ENCODE measurements around the gene FCGBP.
"Not testable (repeated sequence)": the region's sequence is repeated elsewhere in the genome, so short reads cannot be mapped to it uniquely, and the experiment has no call there.

The FCGBP gene

GRCh38 chr19:39917561-39918182, 16.8 kb downstream of the FCGBP start:
- no peak for DNase-seq (ENCODE audit: low spot score)

- DNase-seq (ENCODE audit: low spot score) = no peak
Observed at GRCh38 chr19:39916851-39917396, 17.5 kb downstream of the FCGBP start.

- no peak for DNase-seq (ENCODE audit: low spot score)
Observed at GRCh38 chr19:39916236-39916635, 18.2 kb downstream of the FCGBP start.

GRCh38 chr19:39915848-39916215, 18.6 kb downstream of the FCGBP start:
- DNase-seq (ENCODE audit: low spot score) = no peak

GRCh38 chr19:39915101-39915847, 19.2 kb downstream of the FCGBP start:
- no peak for DNase-seq (ENCODE audit: low spot score)

- no peak for DNase-seq (ENCODE audit: low spot score)
Observed at GRCh38 chr19:39913682-39914333, 20.6 kb downstream of the FCGBP start.

GRCh38 chr19:39908803-39909202, 25.6 kb downstream of the FCGBP start:
- DNase-seq (ENCODE audit: low spot score) = no peak

- DNase-seq (ENCODE audit: low spot score) = no peak
Observed at GRCh38 chr19:39906820-39907611, 27.4 kb downstream of the FCGBP start.

- DNase-seq (ENCODE audit: low spot score) = no peak
Observed at GRCh38 chr19:39906283-39906682, 28.2 kb downstream of the FCGBP start.

- DNase-seq (ENCODE audit: low spot score) = not testable (repeated sequence)
Observed at GRCh38 chr19:39903486-39904091, 30.8 kb downstream of the FCGBP start.

- DNase-seq (ENCODE audit: low spot score) = not testable (repeated sequence)
Observed at GRCh38 chr19:39902326-39902725, 32.1 kb downstream of the FCGBP start.

- not testable (repeated sequence) for DNase-seq (ENCODE audit: low spot score)
Observed at GRCh38 chr19:39901681-39902080, 32.8 kb downstream of the FCGBP start.

GRCh38 chr19:39898858-39899257, 35.6 kb downstream of the FCGBP start:
- DNase-seq (ENCODE audit: low spot score) = not testable (repeated sequence)

GRCh38 chr19:39897511-39898245, 36.8 kb downstream of the FCGBP start:
- DNase-seq (ENCODE audit: low spot score) = not testable (repeated sequence)

- DNase-seq (ENCODE audit: low spot score) = not testable (repeated sequence)
Observed at GRCh38 chr19:39895096-39895495, 39.3 kb downstream of the FCGBP start.

- not testable (repeated sequence) for DNase-seq (ENCODE audit: low spot score)
Observed at GRCh38 chr19:39894236-39894606, 40.2 kb downstream of the FCGBP start.

GRCh38 chr19:39893366-39894235, 40.8 kb downstream of the FCGBP start:
- not testable (repeated sequence) for DNase-seq (ENCODE audit: low spot score)

GRCh38 chr19:39892506-39892902, 41.9 kb downstream of the FCGBP start:
- DNase-seq (ENCODE audit: low spot score) = not testable (repeated sequence)

- not testable (repeated sequence) for DNase-seq (ENCODE audit: low spot score)
Observed at GRCh38 chr19:39891660-39892505, 42.6 kb downstream of the FCGBP start.

Data from hepatic stellate cell (primary cell).